HG03378 (cell line): Measurements from ENCODE around the gene GPR101.
"Not testable (repeated sequence)": the region's sequence is repeated elsewhere in the genome, so short reads cannot be mapped to it uniquely, and the experiment has no call there.

Experiments used
- ATAC-seq: cut with Tn5 transposase; IDR thresholded peaks from one replicate; pipeline ENCODE4 v1.9.1; 2021; ENCODE audit warnings: mild to moderate bottlenecking, moderate library complexity; ENCODE audit not compliant: unreplicated experiment

Gene GPR101

DNA sequence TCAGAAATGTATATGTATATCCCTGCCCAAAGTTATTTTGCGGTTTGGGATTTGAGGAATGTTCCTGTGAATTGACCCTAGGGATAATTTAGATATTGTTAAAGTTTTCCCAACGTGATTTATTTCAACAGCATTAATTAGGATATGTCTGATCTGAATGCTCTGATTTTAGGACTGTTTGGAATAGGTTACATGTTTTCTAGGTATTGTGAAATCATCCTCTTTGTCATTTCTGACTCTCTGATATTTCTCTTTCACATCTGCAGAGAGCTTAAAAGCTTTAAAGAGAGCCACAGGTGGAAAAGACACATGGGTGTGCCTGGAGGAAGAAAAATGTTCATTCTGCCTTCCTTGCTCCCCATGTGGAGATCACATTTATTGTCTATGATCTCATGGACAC, 5.1 kb downstream of the GPR101 start:
- no peak for ATAC-seq

DNA sequence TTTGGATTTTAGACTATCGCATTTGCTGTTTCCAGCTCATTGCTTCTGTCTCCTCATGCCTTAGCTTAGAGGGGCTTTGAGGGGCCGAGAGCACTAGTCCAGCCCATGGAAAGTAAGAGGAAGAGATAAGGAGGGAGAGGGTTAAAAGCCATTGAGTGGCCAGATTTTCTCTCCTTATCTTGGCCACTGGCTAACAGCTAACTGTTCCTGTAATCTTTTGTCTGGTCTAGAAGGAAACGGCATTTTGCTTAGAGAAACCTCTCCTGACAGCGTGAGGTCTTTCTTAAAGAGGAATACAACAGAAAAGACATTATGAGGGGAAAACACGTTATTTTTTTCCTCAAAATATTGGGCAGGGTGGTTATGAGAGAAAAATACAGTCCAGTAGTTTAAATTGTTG, 7.9 kb downstream of the GPR101 start:
- ATAC-seq: no peak

GRCh38 chrX:137000236-137000635, 33.6 kb downstream of the GPR101 start:
- not testable (repeated sequence) for ATAC-seq

DNA sequence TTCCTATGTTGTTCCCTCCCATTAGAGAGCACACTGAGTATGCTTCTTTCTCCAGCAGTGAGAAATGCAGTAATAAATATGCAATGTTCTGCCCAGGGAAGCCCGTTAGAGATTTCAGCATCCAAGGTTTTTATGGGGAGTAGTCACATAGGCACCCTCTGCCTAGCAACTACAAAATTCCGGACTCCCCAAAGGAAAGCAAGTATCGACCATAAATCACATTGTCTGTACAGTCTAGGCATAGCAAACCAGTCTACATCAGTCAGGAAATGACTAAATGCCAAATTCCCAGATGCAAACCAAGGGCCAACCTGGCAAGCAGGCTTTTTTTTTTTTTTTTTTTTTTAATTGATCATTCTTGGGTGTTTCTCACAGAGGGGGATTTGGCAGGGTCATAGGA, 34.8 kb downstream of the GPR101 start:
- no peak for ATAC-seq
